GM23338 (cell line): ENCODE data around the gene OPTN. TPM values are rescaled to one million over a fixed set of nuclear protein-coding genes. Genes with fewer than 3 reads are reported as not detected.

ENCODE experiments used
- ATAC-seq: fragments of 200-7000 bp; cut with Tn5 transposase; 3 replicates; pipeline ENCODE4 v1.9.1; 2020
- DNase-seq: peaks from one replicate; pipeline ENCODE4 v3.0.0-alpha.2; 2015; ENCODE audit warnings: low spot score
- H2AFZ ChIP-seq: fragments of 200-600 bp; sonication (generic); 2 replicates; pipeline ENCODE4 v1.8.0; 2016; ENCODE audit warnings: antibody characterized with exemption, mild to moderate bottlenecking, moderate library complexity
- H3F3A ChIP-seq: fragments of 200-600 bp; sonication (generic); replicated peaks from 2 replicates; pipeline ENCODE4 v1.8.0; 2017; ENCODE audit warnings: antibody characterized with exemption, mixed run types, low read depth
- H3K27ac ChIP-seq: fragments of 200-600 bp; sonication (generic); 2 replicates; pipeline ENCODE4 v1.6.1; 2016; ENCODE audit warnings: low read depth
- H3K27me3 ChIP-seq: fragments of 200-600 bp; sonication (generic); 2 replicates; pipeline ENCODE4 v1.8.0; 2016; ENCODE audit warnings: mild to moderate bottlenecking, mixed run types, moderate library complexity; ENCODE audit not compliant: insufficient read depth
- H3K36me3 ChIP-seq: fragments of 200-600 bp; sonication (generic); 2 replicates; pipeline ENCODE4 v1.8.0; 2016; ENCODE audit warnings: mild to moderate bottlenecking; ENCODE audit not compliant: insufficient read depth
- H3K4me1 ChIP-seq: fragments of 200-600 bp; sonication (generic); 2 replicates; pipeline ENCODE4 v1.8.0; 2016; ENCODE audit warnings: mild to moderate bottlenecking, moderate library complexity; ENCODE audit not compliant: insufficient read depth
- H3K4me2 ChIP-seq: fragments of 200-600 bp; sonication (generic); 2 replicates; pipeline ENCODE4 v1.7.1; 2017; ENCODE audit warnings: mixed run types
- H3K4me3 ChIP-seq: fragments of 200-600 bp; sonication (generic); 2 replicates; pipeline ENCODE4 v1.6.1; 2016; ENCODE audit warnings: mixed run types
- H3K79me2 ChIP-seq: fragments of 200-600 bp; sonication (generic); replicated peaks from 2 replicates; pipeline ENCODE4 v1.8.0; 2017; ENCODE audit warnings: mild to moderate bottlenecking; ENCODE audit not compliant: insufficient read depth
- H3K9me2 ChIP-seq: fragments of 200-600 bp; sonication (generic); 2 replicates; pipeline ENCODE4 v1.8.0; 2017; ENCODE audit not compliant: insufficient read depth
- H4K20me1 ChIP-seq: fragments of 200-600 bp; sonication (generic); replicated peaks from 2 replicates; pipeline ENCODE4 v1.8.0; 2017; ENCODE audit warnings: mild to moderate bottlenecking; ENCODE audit not compliant: insufficient read depth
- H3K27ac Mint-ChIP-seq: 2 replicates; pipeline ENCODE4 v1.8.0; 2020; ENCODE audit warnings: inconsistent platforms, mild to moderate bottlenecking, moderate library complexity, mixed read lengths
- H3K27me3 Mint-ChIP-seq: 3 replicates; pipeline ENCODE4 v1.8.0; 2022; ENCODE audit warnings: low read depth, mild to moderate bottlenecking, moderate library complexity, mixed read lengths, inconsistent platforms; ENCODE audit not compliant: insufficient read depth, poor library complexity
- H3K36me3 Mint-ChIP-seq: 3 replicates; pipeline ENCODE4 v1.8.0; 2021; ENCODE audit warnings: low read depth, mild to moderate bottlenecking, inconsistent platforms, moderate library complexity, mixed read lengths
- H3K4me1 Mint-ChIP-seq: 3 replicates; pipeline ENCODE4 v1.8.0; 2020; ENCODE audit warnings: mild to moderate bottlenecking, inconsistent platforms, mixed read lengths
- H3K4me3 Mint-ChIP-seq: 3 replicates; pipeline ENCODE4 v1.8.0; 2021; ENCODE audit warnings: moderate library complexity, mild to moderate bottlenecking, inconsistent platforms, mixed read lengths
- H3K9me3 Mint-ChIP-seq: 3 replicates; pipeline ENCODE4 v1.8.0; 2020; ENCODE audit warnings: moderate library complexity, mild to moderate bottlenecking, inconsistent platforms, mixed read lengths
- EZH2 ChIP-seq: fragments of 200-600 bp; sonication (generic); IDR thresholded peaks from one replicate; pipeline ENCODE4 v1.8.0; 2017; ENCODE audit warnings: antibody characterized with exemption, mild to moderate bottlenecking, low read depth; ENCODE audit not compliant: unreplicated experiment
- JUNB ChIP-seq: IDR thresholded peaks from one replicate; pipeline ENCODE4 v1.6.1; 2016; ENCODE audit warnings: antibody characterized with exemption; ENCODE audit not compliant: unreplicated experiment
- POLR2AphosphoS5 ChIP-seq: IDR thresholded peaks from 2 replicates; pipeline ENCODE4 v1.6.1; 2016; ENCODE audit warnings: antibody characterized with exemption, low read depth
- STAT1 ChIP-seq: IDR thresholded peaks from one replicate; pipeline ENCODE4 v1.6.1; 2016; ENCODE audit warnings: antibody characterized with exemption; ENCODE audit not compliant: unreplicated experiment
- ZNF331 ChIP-seq: fragments of 250-450 bp; sonication (Bioruptor Pico); IDR thresholded peaks from 2 replicates; pipeline ENCODE4 v1.5.0; 2020; ENCODE audit warnings: low read depth, mild to moderate bottlenecking, moderate library complexity
- polyA plus RNA-seq: library from polyadenylated mRNA; unstranded; fragments of >200 nt; fragmentation: Nextera tagmentation; extraction: Ambion mirVana; gene quantifications from 2 replicates; pipeline ENCODE4 v1.2.1, GENCODE V29; 2016
- total RNA-seq: library from RNA; depleted of rRNA; stranded (reverse); fragments of >200 nt; shearing (Covaris generic); gene quantifications from 2 replicates; pipeline ENCODE4 v1.2.3, GENCODE V29; 2014
- TF ChIP-seq, protein P1 (sequence below): fragments of 250-450 bp; sonication (Bioruptor Pico); IDR thresholded peaks from 2 replicates; pipeline ENCODE4 v1.5.0; 2020; ENCODE audit warnings: mild to moderate bottlenecking, moderate library complexity
- TF ChIP-seq, protein P2 (sequence below): IDR thresholded peaks from one replicate; pipeline ENCODE4 v1.6.1; 2018; ENCODE audit warnings: antibody characterized with exemption; ENCODE audit not compliant: unreplicated experiment
- TF ChIP-seq, protein P3 (sequence below), 2 experiments: fragments of 200-600 bp in 1 of 2; sonication (generic) in 1 of 2; conservative IDR thresholded peaks; 2 replicates each; pipeline versions ENCODE4 v1.5.1 to v1.6.1; 2016 to 2017; ENCODE audit warnings: antibody characterized with exemption in 2 of 2, low read depth in 2 of 2, mild to moderate bottlenecking in 2 of 2, moderate library complexity in 1 of 2

Gene OPTN
- total and polyA plus RNA-seq, 2 experiments from 2014 or later = 6.0 to 13.0 TPM

DNA sequence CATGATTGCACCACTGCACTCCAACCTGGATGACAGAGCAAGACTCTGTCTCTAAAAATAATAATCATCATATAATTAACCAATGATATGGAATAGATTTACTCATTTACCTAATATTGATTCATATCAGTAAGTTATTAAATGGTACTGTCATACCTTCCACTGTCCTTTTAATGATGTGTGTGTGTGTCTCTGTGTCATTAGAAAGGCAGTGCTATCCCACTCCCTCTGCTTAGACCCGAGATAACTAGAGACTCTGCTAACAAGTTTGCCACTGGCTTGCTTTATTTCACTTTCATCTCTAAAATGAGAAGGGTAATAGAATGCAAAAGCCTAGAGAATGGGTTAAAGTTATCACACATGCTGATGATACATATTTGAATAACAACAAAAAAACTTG is 82.5 kb downstream of the OPTN start:
- ATAC-seq = no peak
- 0 out of 2 replicates have a peak, but pooled peaks cover 4% of the 10 kb centered on the region for H3F3A ChIP-seq
- H2AFZ ChIP-seq = no peak overlapping the region
- peaks cover 10% of the 10 kb centered on the region; the same call in 1 of the 2 replicates for H3K79me2 ChIP-seq
- H3K4me1 Mint-ChIP-seq = no peaks in the 10 kb centered on the region
- H3K36me3 ChIP-seq = peaks cover 83% of the 10 kb centered on the region
- no peaks in the 10 kb centered on the region for H3K27me3 ChIP-seq
- TF ChIP-seq EZH2 (no peak), ZNF331 (no peak), POLR2AphosphoS5 (no peak), JUNB (no peak), STAT1 (no peak)
- TF ChIP-seq, protein P1, sequence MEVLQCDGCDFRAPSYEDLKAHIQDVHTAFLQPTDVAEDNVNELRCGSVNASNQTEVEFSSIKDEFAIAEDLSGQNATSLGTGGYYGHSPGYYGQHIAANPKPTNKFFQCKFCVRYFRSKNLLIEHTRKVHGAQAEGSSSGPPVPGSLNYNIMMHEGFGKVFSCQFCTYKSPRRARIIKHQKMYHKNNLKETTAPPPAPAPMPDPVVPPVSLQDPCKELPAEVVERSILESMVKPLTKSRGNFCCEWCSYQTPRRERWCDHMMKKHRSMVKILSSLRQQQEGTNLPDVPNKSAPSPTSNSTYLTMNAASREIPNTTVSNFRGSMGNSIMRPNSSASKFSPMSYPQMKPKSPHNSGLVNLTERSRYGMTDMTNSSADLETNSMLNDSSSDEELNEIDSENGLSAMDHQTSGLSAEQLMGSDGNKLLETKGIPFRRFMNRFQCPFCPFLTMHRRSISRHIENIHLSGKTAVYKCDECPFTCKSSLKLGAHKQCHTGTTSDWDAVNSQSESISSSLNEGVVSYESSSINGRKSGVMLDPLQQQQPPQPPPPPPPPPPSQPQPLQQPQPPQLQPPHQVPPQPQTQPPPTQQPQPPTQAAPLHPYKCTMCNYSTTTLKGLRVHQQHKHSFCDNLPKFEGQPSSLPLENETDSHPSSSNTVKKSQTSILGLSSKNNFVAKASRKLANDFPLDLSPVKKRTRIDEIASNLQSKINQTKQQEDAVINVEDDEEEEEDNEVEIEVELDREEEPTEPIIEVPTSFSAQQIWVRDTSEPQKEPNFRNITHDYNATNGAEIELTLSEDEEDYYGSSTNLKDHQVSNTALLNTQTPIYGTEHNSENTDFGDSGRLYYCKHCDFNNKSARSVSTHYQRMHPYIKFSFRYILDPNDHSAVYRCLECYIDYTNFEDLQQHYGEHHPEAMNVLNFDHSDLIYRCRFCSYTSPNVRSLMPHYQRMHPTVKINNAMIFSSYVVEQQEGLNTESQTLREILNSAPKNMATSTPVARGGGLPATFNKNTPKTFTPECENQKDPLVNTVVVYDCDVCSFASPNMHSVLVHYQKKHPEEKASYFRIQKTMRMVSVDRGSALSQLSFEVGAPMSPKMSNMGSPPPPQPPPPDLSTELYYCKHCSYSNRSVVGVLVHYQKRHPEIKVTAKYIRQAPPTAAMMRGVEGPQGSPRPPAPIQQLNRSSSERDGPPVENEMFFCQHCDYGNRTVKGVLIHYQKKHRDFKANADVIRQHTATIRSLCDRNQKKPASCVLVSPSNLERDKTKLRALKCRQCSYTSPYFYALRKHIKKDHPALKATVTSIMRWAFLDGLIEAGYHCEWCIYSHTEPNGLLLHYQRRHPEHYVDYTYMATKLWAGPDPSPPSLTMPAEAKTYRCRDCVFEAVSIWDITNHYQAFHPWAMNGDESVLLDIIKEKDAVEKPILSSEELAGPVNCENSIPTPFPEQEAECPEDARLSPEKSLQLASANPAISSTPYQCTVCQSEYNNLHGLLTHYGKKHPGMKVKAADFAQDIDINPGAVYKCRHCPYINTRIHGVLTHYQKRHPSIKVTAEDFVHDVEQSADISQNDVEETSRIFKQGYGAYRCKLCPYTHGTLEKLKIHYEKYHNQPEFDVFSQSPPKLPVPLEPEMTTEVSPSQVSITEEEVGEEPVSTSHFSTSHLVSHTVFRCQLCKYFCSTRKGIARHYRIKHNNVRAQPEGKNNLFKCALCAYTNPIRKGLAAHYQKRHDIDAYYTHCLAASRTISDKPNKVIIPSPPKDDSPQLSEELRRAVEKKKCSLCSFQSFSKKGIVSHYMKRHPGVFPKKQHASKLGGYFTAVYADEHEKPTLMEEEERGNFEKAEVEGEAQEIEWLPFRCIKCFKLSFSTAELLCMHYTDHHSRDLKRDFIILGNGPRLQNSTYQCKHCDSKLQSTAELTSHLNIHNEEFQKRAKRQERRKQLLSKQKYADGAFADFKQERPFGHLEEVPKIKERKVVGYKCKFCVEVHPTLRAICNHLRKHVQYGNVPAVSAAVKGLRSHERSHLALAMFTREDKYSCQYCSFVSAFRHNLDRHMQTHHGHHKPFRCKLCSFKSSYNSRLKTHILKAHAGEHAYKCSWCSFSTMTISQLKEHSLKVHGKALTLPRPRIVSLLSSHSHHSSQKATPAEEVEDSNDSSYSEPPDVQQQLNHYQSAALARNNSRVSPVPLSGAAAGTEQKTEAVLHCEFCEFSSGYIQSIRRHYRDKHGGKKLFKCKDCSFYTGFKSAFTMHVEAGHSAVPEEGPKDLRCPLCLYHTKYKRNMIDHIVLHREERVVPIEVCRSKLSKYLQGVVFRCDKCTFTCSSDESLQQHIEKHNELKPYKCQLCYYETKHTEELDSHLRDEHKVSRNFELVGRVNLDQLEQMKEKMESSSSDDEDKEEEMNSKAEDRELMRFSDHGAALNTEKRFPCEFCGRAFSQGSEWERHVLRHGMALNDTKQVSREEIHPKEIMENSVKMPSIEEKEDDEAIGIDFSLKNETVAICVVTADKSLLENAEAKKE (CRISPR knock-in tag) = no peak
- TF ChIP-seq, protein P2, sequence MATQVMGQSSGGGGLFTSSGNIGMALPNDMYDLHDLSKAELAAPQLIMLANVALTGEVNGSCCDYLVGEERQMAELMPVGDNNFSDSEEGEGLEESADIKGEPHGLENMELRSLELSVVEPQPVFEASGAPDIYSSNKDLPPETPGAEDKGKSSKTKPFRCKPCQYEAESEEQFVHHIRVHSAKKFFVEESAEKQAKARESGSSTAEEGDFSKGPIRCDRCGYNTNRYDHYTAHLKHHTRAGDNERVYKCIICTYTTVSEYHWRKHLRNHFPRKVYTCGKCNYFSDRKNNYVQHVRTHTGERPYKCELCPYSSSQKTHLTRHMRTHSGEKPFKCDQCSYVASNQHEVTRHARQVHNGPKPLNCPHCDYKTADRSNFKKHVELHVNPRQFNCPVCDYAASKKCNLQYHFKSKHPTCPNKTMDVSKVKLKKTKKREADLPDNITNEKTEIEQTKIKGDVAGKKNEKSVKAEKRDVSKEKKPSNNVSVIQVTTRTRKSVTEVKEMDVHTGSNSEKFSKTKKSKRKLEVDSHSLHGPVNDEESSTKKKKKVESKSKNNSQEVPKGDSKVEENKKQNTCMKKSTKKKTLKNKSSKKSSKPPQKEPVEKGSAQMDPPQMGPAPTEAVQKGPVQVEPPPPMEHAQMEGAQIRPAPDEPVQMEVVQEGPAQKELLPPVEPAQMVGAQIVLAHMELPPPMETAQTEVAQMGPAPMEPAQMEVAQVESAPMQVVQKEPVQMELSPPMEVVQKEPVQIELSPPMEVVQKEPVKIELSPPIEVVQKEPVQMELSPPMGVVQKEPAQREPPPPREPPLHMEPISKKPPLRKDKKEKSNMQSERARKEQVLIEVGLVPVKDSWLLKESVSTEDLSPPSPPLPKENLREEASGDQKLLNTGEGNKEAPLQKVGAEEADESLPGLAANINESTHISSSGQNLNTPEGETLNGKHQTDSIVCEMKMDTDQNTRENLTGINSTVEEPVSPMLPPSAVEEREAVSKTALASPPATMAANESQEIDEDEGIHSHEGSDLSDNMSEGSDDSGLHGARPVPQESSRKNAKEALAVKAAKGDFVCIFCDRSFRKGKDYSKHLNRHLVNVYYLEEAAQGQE = no peak
- TF ChIP-seq, protein P3, sequence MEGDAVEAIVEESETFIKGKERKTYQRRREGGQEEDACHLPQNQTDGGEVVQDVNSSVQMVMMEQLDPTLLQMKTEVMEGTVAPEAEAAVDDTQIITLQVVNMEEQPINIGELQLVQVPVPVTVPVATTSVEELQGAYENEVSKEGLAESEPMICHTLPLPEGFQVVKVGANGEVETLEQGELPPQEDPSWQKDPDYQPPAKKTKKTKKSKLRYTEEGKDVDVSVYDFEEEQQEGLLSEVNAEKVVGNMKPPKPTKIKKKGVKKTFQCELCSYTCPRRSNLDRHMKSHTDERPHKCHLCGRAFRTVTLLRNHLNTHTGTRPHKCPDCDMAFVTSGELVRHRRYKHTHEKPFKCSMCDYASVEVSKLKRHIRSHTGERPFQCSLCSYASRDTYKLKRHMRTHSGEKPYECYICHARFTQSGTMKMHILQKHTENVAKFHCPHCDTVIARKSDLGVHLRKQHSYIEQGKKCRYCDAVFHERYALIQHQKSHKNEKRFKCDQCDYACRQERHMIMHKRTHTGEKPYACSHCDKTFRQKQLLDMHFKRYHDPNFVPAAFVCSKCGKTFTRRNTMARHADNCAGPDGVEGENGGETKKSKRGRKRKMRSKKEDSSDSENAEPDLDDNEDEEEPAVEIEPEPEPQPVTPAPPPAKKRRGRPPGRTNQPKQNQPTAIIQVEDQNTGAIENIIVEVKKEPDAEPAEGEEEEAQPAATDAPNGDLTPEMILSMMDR (conservative IDR thresholded peaks at IDR 0.05; ENCODE audit: low read depth in 2 of 2) = no peak
- no peaks in the 10 kb centered on the region for H3K27me3 Mint-ChIP-seq
- H3K9me2 ChIP-seq = no peaks in the 10 kb centered on the region
- no peak overlapping the region for H3K4me3 ChIP-seq
- DNase-seq = no peak
- peaks cover 98% of the 10 kb centered on the region for H3K36me3 Mint-ChIP-seq
- H3K27ac ChIP-seq = no peak overlapping the region
- peaks cover 6% of the 10 kb centered on the region; the same call in 1 of the 3 replicates for H3K9me3 Mint-ChIP-seq
- H3K4me2 ChIP-seq = no peak overlapping the region
- no peaks in the 10 kb centered on the region for H3K4me1 ChIP-seq
- no peak overlapping the region for H3K27ac Mint-ChIP-seq
- peaks cover 16% of the 10 kb centered on the region for H4K20me1 ChIP-seq
- H3K4me3 Mint-ChIP-seq = no peak overlapping the region
